ENCODE data around the gene NAP1L4. TPM values are rescaled to one million over a fixed set of nuclear protein-coding genes. Genes with fewer than 3 reads are reported as not detected.
"Not testable (repeated sequence)": the region's sequence is repeated elsewhere in the genome, so short reads cannot be mapped to it uniquely, and the experiment has no call there.

Gene NAP1L4
- total and polyA plus RNA-seq, 2 donors (not counting 1 experiment from before 2014, with no cell fraction given) = 62.1 to 133 TPM

DNA sequence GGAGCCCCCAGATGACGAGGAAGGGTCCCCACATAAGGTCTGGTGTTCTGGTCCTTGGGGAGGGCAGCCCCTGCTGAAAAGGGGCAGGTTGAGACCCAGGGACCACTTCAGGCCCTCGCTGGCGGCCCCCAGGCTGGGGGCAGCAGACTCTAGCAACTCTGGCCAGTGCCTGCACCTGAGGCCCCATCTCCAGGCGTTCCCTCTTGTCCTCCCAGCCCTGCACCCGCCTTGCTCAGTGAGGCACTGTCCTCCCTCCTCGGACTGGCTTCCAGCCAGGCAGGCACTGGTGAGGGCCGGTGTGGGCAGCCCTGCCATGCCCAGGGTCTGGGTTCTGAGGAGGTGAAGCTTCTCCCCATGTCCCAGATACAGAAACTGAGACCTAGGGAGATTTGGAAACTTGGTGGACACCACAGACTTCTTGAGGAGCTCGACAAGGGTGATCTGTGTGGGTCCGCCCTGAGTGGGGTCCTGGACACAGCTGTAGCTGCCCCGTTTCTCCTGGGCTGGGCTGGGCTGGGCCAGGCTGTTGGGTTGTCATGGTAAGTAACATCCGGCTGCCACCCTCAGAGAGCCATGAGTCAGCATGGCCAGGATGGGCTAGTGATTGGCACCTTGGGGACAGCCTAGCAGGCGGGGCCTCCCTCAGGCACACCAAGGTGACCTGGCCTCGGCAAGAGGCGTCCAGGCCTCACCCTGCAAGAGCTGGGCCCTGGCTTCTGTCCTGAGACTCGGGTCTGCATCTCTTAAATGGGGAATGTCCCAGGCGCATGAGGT is 51.8 kb downstream of the NAP1L4 start:
- Mint-ChIP-seq H3K4me3 (no peak overlapping the region), H3K9me3 (ENCODE audit: insufficient read depth) (peaks cover 11% of the 10 kb centered on the region), H3K4me1 (peaks cover 5% of the 10 kb centered on the region), H3K27ac (peak overlapping the region; percentile 15), H3K27me3 (no peaks in the 10 kb centered on the region)
- Histone ChIP-seq H4K20me1 (ENCODE audit: control insufficient read depth, insufficient read depth, low read length, poor library complexity, severe bottlenecking) (no peaks in the 10 kb centered on the region), H3K4me2 (replicated peaks; ENCODE audit: low read depth, low read length, poor library complexity, severe bottlenecking) (no peak overlapping the region), H3K9me3 (ENCODE audit: control extremely low read depth in 1 of 3, control insufficient read depth in 2 of 3, insufficient read depth in 1 of 3, low read length in 2 of 3) (peaks cover 0 to 28% (median 10%) of the 10 kb centered on the region in 3 donors), H3K27ac (ENCODE audit: low read length in 2 of 2) (no peak overlapping the region), H3K36me3 (replicated peaks in 1 of 2; ENCODE audit: control extremely low read depth in 1 of 2, control insufficient read depth in 1 of 2, extremely low read depth in 1 of 2, insufficient read depth in 2 of 2, low read length in 1 of 2) (peaks cover 0 to 2% of the 10 kb centered on the region in 2 experiments), H3K79me2 (ENCODE audit: control insufficient read depth, insufficient read depth, low read length) (no peaks in the 10 kb centered on the region), H2AFZ (ENCODE audit: insufficient read depth, low read depth, low read length, poor library complexity, severe bottlenecking) (no peak overlapping the region), H3K4me3 (ENCODE audit: control extremely low read depth in 1 of 5, extremely low read depth in 1 of 5, insufficient read depth in 1 of 5, low read depth in 2 of 5, low read length in 4 of 5) (no peak overlapping the region), H3K9ac (ENCODE audit: low read length) (no peak overlapping the region), H3K4me1 (ENCODE audit: control insufficient read depth in 2 of 2, insufficient read depth in 2 of 2, low read length in 2 of 2) (no peaks in the 10 kb centered on the region), H3K27me3 (replicated peaks in 1 of 4; ENCODE audit: control extremely low read depth in 1 of 4, control insufficient read depth in 3 of 4, insufficient read depth in 4 of 4, low read length in 3 of 4) (no peaks in the 10 kb centered on the region)
- intact Hi-C loops (cut with micrococcal nuclease) = no loop called here
- ATAC-seq (ENCODE audit: low read depth) = no peak
- POLR2A ChIA-PET = no interaction called here
- 63% methylated on average over 14 of the region's 16 CpGs for WGBS (ENCODE audit: insufficient coverage)
- TF ChIP-seq CTCF (IDR thresholded peaks at IDR 0.05) (no peak), EZH2 (IDR thresholded peaks at IDR 0.05; ENCODE audit: borderline replicate concordance, insufficient read depth, low read depth, low read length, poor library complexity, severe bottlenecking) (no peak)
- no peak for DNase-seq
- CTCF ChIA-PET = interaction anchor here (2.0 kb wide), 1 partner anchor 10 kb away, joined by 6 read pairs; no protein-coding TSS in a partner anchor

- H3K36me3 ChIP-seq (replicated peaks in 1 of 2; ENCODE audit: control extremely low read depth in 1 of 2, control insufficient read depth in 1 of 2, extremely low read depth in 1 of 2, insufficient read depth in 2 of 2, low read length in 1 of 2); H3K27me3 ChIP-seq (replicated peaks in 1 of 4; ENCODE audit: control extremely low read depth in 1 of 4, control insufficient read depth in 3 of 4, insufficient read depth in 4 of 4, low read length in 3 of 4); H3K9ac ChIP-seq (ENCODE audit: low read length); H3K4me1 ChIP-seq (ENCODE audit: control insufficient read depth in 2 of 2, insufficient read depth in 2 of 2, low read length in 2 of 2); H3K27ac ChIP-seq (ENCODE audit: low read length in 2 of 2); H3K27me3 Mint-ChIP-seq; H2AFZ ChIP-seq (ENCODE audit: insufficient read depth, low read depth, low read length, poor library complexity, severe bottlenecking); H3K4me3 ChIP-seq (ENCODE audit: control extremely low read depth in 1 of 5, extremely low read depth in 1 of 5, insufficient read depth in 1 of 5, low read depth in 2 of 5, low read length in 4 of 5); H4K20me1 ChIP-seq (ENCODE audit: control insufficient read depth, insufficient read depth, low read length, poor library complexity, severe bottlenecking); POLR2A ChIA-PET; H3K4me3 Mint-ChIP-seq; H3K4me2 ChIP-seq (replicated peaks; ENCODE audit: low read depth, low read length, poor library complexity, severe bottlenecking); H3K79me2 ChIP-seq (ENCODE audit: control insufficient read depth, insufficient read depth, low read length); CTCF ChIA-PET; H3K4me1 Mint-ChIP-seq; ATAC-seq (ENCODE audit: low read depth); H3K27ac Mint-ChIP-seq; intact Hi-C loops (cut with micrococcal nuclease): not testable (repeated sequence)
- WGBS (ENCODE audit: insufficient coverage) = 100% methylated on average over 7 of the region's 20 CpGs
- H3K9me3 ChIP-seq (ENCODE audit: control extremely low read depth in 1 of 3, control insufficient read depth in 2 of 3, insufficient read depth in 1 of 3, low read length in 2 of 3) = peaks cover 0 to 28% (median 10%) of the 10 kb centered on the region in 3 donors
- DNase-seq = peak; percentile 9
- peaks cover 11% of the 10 kb centered on the region for H3K9me3 Mint-ChIP-seq (ENCODE audit: insufficient read depth)
Measured at GRCh38 chr11:2938458-2939418, 53.4 kb downstream of the NAP1L4 start.

DNA sequence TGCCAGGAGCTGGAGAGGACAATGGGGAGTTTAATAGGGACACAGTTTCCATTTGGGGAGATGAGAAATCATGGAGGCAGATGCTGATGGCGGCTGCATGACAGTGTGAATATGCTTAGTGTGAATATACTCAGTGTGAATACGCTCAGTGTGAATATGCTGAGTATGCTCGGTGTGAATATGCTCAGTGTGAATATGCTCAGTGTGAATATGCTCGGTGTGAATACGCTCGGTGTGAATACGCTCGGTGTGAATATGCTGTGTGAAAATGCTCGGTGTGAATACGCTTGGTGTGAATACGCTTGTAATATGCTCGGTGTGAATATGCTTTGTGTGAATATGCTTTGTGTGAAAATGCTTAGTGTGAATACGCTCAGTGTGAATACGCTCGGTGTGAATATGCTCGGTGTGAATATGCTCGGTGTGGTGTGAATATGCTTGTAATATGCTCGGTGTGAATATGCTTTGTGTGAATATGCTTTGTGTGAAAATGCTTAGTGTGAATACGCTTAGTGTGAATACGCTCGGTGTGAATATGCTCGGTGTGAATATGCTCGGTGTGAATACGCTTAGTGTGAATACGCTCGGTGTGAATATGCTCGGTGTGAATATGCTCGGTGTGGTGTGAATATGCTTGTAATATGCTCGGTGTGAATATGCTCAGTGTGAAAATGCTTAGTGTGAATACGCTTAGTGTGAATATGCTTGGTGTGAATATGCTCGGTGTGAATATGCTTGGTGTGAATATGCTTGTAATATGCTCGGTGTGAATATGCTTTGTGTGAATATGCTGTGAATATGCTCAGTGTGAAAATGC is 54.3 kb downstream of the NAP1L4 start:
- ATAC-seq (ENCODE audit: low read depth); H3K79me2 ChIP-seq (ENCODE audit: control insufficient read depth, insufficient read depth, low read length); H3K9ac ChIP-seq (ENCODE audit: low read length); H4K20me1 ChIP-seq (ENCODE audit: control insufficient read depth, insufficient read depth, low read length, poor library complexity, severe bottlenecking); H3K4me3 Mint-ChIP-seq; intact Hi-C loops (cut with micrococcal nuclease); H3K4me3 ChIP-seq (ENCODE audit: control extremely low read depth in 1 of 5, extremely low read depth in 1 of 5, insufficient read depth in 1 of 5, low read depth in 2 of 5, low read length in 4 of 5); H3K4me2 ChIP-seq (replicated peaks; ENCODE audit: low read depth, low read length, poor library complexity, severe bottlenecking); CTCF ChIA-PET; H3K36me3 ChIP-seq (replicated peaks in 1 of 2; ENCODE audit: control extremely low read depth in 1 of 2, control insufficient read depth in 1 of 2, extremely low read depth in 1 of 2, insufficient read depth in 2 of 2, low read length in 1 of 2); H3K4me1 ChIP-seq (ENCODE audit: control insufficient read depth in 2 of 2, insufficient read depth in 2 of 2, low read length in 2 of 2); H3K4me1 Mint-ChIP-seq; H3K27ac Mint-ChIP-seq; H3K27ac ChIP-seq (ENCODE audit: low read length in 2 of 2); POLR2A ChIA-PET; H3K27me3 Mint-ChIP-seq; H3K27me3 ChIP-seq (replicated peaks in 1 of 4; ENCODE audit: control extremely low read depth in 1 of 4, control insufficient read depth in 3 of 4, insufficient read depth in 4 of 4, low read length in 3 of 4); H2AFZ ChIP-seq (ENCODE audit: insufficient read depth, low read depth, low read length, poor library complexity, severe bottlenecking): not testable (repeated sequence)
- peaks cover 11% of the 10 kb centered on the region for H3K9me3 Mint-ChIP-seq (ENCODE audit: insufficient read depth)
- H3K9me3 ChIP-seq (ENCODE audit: control extremely low read depth in 1 of 3, control insufficient read depth in 2 of 3, insufficient read depth in 1 of 3, low read length in 2 of 3) = peaks cover 0 to 28% (median 10%) of the 10 kb centered on the region in 3 donors
- WGBS (ENCODE audit: insufficient coverage) = 98% methylated on average over 9 of the region's 32 CpGs
- DNase-seq = peak; percentile 31

Measured in B cell (primary cell).